HG03097 (cell line): Measurements from ENCODE around the gene IL17RB.

Experiments used
- ATAC-seq: cut with Tn5 transposase; IDR thresholded peaks from one replicate; pipeline ENCODE4 v1.9.1; 2021; ENCODE audit not compliant: unreplicated experiment, low FRiP score

The IL17RB gene

DNA sequence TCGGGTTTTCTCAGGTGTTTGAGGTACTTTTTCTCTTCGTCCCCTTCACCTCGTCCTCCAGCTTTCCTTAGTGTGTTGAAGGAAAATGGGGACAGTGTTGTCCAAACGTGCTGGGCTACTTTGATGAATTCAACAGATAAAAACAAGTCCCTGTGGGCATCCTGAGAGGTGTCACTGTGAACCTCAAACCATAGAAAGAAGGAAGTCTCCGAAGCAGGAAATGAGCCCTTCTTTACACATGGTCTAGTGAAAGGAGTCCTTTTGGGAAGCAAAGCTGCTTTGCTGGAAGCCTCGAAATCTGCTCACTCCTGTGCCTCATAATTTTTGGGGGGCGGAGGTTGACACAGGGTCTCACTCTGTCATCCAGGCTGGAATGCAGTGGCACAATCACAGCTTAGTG, 10.6 kb downstream of the IL17RB start:
- ATAC-seq = no peak

DNA sequence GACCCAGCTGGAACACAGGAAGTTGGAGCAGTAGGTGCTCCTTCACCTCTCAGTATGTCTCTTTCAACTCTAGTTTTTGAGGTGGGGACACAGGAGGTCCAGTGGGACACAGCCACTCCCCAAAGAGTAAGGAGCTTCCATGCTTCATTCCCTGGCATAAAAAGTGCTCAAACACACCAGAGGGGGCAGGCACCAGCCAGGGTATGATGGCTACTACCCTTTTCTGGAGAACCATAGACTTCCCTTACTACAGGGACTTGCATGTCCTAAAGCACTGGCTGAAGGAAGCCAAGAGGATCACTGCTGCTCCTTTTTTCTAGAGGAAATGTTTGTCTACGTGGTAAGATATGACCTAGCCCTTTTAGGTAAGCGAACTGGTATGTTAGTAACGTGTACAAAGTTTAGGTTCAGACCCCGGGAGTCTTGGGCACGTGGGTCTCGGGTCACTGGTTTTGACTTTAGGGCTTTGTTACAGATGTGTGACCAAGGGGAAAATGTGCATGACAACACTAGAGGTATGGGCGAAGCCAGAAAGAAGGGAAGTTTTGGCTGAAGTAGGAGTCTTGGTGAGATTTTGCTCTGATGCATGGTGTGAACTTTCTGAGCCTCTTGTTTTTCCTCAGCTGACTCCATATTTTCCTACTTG, 11.9 kb downstream of the IL17RB start:
- no peak for ATAC-seq

- ATAC-seq = no peak
Observed at GRCh38 chr3:53859178-53859577, 12.8 kb downstream of the IL17RB start.

- ATAC-seq = no peak
Observed at GRCh38 chr3:53860196-53860595, 13.8 kb downstream of the IL17RB start.

- ATAC-seq = no peak
Observed at GRCh38 chr3:53862241-53862640, 15.9 kb downstream of the IL17RB start.

GRCh38 chr3:53863145-53863544, 16.8 kb downstream of the IL17RB start:
- no peak for ATAC-seq

GRCh38 chr3:53865732-53866499, 19.5 kb downstream of the IL17RB start:
- peak; percentile 45 for ATAC-seq

- no peak for ATAC-seq
Observed at GRCh38 chr3:53880396-53881345, 34.3 kb downstream of the IL17RB start.

DNA sequence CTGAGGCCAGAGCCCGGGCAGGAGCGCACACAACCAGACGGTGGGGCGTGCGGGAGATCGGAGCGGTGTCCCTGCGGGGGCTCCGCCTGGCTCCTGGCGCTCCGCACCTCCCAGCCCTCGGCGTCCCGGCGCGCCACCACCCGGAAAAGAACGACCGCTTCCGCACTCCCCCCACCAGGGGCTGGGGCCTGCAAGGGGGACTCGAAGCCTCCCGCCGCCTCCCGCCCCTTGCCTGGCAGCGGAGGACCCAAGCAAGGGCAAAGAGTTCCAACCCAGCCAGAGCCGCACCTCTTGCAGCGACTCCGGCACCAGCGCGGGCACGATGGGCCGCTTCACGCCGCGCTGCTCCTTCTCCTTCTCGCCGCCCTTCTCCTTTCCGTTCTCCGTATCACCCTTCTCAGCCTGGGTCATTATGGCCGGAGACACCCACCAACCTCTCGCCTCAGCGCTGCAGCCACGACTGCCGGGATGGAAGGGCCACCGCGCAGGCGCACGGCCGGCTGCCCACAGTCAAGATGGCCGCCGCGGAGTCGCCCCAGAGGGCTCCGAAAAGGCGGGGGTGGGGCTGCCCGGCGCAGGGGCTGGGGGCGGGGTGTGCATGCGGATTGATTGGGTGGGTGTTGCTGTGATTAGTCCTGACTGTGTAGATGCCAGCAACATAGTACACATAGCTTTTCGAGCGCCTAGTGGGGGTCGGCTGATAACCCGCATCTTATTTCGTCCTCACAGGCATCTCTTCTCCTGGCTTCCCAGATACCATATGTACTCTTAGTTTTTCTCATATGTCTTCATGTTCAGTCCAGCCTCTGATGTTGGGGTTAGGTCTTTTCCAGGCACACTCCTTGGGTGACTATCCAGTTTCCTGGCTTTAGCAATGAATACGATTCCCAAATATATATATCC, 35.6 kb downstream of the IL17RB start, which contains the start of gene ACTR8:
Gene ACTR8 (minus strand): TSS at position 462 of the 903 bp plus-strand sequence. CDS start 51 bp downstream, at position 411.
- peak; percentile 68 for ATAC-seq

- ATAC-seq = no peak
Observed at GRCh38 chr3:53883008-53883407, 36.6 kb downstream of the IL17RB start.

GRCh38 chr3:53884623-53885022, 38.3 kb downstream of the IL17RB start:
- ATAC-seq = no peak

DNA sequence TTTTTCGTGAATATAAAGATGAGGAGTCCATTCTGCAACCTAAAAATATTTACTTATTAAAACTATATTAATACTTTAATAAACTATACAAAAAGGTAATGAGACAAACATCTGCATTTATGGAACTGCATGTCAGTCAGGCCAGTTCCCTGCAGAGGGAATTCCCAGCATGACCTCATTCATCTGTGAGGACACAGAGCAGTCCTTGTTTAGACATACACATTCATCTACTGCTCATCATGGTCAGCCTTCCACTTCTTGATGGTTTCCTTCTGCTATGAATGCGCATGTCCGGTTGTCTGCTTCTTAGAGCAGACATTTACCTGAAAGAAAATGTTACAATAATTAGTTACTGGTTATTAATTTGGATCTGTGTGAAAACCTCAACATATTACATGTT, 38.9 kb downstream of the IL17RB start:
- ATAC-seq = no peak

GRCh38 chr3:53887446-53887845, 41.1 kb downstream of the IL17RB start:
- ATAC-seq = no peak

- no peak for ATAC-seq
Observed at GRCh38 chr3:53888232-53888631, 41.9 kb downstream of the IL17RB start.

DNA sequence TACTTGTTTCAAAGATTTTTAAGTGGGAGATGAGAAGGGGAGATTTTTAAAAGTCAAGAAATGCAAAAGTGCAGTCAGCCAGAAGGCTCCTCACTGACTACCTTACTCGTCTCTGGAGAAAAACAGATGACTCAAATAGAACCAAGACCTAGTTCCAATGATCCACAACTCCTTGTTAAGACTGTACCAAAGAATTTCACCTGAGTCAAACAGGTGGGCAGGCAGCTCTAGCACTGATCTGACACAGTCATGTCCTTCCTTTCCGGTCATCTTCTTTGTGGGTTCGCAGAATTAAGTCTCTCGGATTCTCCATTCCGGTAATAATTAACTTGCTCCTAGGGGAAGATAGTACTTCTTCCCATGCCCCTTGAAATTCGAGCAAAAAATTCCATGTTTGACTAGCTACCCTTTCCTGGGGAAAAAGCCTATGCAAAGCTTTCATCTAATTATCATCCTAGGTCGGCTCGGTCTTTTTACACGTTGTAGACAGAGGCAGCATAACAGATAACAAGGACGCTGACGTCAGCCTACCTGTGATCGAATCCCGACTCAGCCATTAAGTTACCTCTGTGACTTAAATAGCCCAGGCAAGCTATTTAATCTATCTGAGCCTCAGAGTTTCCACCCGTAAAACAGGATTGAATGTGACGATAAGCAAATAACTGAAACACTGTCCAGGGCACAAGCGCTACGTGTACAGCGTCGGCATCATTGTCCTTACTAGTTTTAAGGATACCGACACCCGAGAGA, 44.5 kb downstream of the IL17RB start:
- ATAC-seq = peak; percentile 7

GRCh38 chr3:53891497-53892285, 45.3 kb downstream of the IL17RB start, which contains the start of gene SELENOK:
Gene SELENOK (minus strand): TSS chr3:53891859.
- peak; percentile 97 for ATAC-seq

DNA sequence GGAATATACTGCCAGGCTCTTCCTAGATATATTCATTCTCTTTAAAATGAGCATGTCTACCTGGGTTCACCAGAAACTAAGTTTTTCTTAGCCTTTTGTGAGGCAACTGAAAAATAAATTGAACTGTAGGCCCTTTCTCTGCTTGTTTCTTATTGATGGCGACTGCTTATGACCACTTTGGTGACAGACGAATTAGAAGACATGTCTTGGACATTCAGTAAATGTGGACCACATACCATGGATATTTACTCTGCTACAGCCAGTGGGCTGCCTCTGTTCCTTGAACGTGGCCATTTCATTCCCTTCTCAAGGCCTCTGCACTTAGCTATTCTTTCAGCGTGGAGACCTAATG, 45.9 kb downstream of the IL17RB start:
- no peak for ATAC-seq

- no peak for ATAC-seq
Observed at GRCh38 chr3:53899750-53900149, 53.4 kb downstream of the IL17RB start.
